NCI-H1694 (cell line): ENCODE data around the gene MGMT.

Source experiments
- DNase-seq: peaks from one replicate; lab custom pipeline; 2025; lab: John Stamatoyannopoulos, UW

MGMT gene

GRCh38 chr10:129495256-129495655 is 28.2 kb downstream of the MGMT start:
- no peak for DNase-seq

DNA sequence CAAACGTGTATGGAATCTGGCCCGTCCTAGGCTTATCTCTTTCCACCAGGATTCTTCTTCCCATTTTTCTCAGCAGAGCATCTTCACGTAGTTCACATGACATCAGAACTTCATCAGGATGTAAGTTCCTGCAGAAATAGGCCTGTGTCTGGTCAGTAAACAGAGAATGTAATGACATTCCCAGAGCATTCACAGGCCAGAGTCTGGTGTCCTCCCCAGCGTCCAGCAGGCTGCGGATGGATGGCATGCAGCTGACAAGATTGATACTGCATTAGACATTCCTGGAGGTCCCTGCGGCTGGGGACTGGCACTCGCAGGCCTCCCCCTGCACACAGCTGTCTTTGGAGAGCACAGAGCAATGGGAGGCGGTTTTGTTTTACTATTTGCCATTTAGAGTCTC is 28.7 kb downstream of the MGMT start:
- DNase-seq: no peak

GRCh38 chr10:129497013-129497412 is 30.0 kb downstream of the MGMT start:
- no peak for DNase-seq

DNA sequence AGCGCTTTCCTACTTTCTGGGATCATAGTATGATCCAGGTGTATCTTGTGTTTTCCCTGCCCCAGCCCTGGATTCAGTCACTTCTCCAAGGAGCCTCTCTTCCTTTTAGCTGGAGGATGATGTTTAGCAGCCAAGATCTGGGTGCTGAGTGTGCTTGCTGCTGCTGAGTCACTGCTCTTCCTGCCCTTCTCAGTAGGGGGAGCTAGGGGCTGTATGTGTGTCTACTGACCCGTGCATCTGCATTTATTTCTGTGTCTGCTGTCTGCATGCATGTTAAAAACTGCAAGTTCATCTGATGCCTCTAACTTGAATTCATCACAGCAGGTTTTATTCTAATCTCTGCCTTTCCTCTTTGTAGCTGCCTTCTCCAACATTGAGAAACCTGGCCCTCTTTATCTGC is 31.6 kb downstream of the MGMT start:
- DNase-seq: no peak

DNA sequence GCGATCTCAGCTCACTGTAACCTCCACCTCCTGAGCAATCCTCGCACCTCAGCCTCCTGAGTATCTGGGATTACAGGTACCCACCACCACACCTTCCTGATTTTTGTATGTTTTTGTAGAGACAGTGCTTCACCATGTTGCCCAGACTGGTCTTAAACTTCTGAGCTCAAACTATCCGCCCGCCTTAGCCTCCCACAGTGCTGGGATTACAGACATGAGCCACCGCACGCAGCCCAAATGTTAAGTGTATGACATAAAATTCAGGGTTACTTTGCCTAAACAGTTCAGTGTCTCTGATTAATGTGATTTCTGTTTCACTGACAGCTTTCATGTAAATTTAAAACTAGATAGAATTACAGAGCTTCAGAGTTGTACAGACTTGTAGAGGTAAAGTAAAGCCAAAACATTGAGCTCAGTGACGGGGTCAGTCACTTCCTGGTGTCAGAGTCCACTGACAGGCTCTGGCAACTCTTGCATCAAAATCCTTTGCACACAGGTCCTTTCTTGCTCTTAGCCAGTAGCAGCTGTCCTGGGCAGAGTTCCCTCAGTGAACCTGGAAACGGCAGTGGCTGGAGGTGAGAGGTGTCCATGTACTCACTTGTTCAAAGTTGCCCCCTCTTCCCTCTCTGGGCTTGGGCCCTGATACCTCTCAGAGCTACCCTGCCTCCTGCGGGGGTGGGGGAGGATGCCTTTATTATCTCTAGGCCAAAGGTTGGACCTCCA is 33.7 kb downstream of the MGMT start:
- no peak for DNase-seq

DNA sequence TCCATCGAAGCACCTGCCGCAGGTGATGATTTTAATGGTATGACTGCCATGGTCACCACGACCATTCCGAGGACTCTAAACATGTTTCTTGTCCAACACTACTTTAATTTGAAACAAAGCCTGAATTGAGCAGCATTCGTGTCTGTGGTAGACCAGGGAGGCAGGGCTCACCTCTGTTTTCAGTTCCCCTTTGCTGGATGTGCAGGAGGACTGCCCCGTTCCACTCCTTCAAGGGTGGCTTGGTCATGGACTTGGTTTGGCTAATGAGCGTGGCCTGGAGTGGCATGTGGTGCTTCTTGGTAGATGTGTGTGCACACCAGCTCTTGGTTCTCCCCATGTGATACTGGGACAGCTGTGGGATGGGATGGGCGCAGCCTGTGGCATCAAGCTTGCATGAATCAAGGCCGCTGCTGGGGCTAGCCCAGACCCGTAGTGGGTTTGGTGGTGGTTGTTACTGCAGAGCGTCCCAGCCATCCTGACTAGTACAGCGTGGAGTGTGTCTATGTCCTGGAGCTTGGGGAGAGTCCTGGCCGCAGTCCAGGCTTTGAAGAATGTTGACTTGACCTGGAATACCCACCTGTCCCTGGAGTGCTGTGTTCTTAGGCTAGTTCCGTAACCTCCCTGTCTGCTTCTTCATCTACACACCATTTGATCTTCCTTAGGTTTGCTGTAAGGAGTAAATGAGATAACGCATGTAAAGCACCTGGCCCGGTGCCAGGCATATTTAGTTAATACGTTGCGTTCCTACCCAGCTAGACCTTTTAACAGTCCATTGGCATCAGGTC is 34.8 kb downstream of the MGMT start:
- DNase-seq: no peak

DNA sequence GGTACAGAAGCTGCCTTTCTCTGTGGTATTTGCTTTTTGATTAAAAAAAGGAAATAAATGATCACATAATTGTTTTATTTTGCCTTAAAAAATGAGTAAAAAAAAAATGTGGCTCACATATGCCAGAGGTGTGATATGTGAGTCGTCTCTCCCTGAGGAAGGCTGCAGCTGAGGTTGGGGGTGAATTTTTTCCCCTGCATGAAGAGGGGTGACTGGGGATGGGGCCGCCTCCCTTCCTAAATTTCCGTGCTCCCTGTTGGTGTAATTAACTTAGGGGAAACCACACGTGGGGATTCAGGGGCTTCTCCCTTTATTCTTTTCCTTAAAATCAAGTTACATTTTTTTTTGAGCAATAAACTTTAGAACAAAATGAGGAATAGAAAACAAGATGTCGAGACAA is 35.4 kb downstream of the MGMT start:
- DNase-seq: no peak

DNA sequence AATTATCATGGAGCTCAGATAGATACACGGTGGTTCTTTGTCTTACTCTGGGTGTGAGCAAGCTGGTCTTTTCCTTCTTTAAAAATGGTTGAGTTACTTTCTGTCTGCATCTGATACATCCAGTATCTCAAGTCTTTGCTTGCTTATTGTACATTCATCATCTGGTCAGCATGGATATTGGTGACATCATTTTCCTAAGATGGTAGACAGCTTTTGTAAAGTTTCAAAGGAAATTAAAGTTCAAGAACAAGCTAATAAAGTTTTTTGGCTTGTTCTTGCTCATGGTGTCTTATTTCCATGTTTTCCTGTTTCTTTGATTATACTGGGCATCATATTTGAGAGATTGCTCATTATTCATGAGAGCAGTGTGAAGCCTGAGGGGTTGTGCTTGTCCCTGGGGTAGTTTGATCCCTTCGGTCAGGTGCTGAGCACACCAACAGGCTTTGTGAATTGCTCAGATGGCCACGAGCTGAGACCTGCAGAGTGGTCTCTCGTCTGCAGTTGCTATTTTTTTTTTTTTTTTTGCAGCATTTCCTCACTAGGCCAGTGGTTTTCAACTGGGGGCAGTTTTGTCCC is 38.5 kb downstream of the MGMT start:
- DNase-seq: no peak

DNA sequence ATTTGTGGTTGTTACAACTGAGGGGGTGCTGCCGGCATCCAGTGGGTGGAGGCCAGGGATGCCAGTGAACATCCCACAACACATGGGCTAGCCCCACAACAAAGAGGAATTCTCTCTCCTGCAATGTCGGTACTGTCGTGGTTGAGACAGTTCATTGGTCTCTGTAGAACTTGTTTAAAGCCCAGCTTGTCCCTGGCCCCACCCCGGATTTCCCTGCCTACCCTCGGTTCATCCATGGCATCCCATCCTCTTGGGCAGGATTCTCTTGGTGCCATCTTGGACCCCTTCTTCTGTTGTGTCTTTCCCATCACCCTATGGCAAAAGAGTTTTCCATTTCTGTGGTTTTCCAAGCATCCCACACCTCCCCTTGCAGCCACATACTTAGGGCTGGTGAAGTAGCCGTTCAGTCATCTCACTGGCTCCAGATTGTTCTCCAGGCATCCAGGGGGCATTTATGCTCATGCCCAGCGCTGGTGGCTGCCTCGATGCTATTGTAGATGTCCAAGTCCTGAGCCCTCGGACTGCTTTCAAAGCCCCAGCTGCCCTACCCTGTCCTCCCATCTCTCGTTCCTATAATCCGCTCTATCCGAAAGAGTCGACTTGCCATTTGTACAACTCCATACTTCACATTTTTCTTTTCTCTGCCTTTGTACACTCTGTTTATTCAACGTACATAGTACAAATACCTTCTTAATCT is 39.2 kb downstream of the MGMT start:
- DNase-seq: no peak

DNA sequence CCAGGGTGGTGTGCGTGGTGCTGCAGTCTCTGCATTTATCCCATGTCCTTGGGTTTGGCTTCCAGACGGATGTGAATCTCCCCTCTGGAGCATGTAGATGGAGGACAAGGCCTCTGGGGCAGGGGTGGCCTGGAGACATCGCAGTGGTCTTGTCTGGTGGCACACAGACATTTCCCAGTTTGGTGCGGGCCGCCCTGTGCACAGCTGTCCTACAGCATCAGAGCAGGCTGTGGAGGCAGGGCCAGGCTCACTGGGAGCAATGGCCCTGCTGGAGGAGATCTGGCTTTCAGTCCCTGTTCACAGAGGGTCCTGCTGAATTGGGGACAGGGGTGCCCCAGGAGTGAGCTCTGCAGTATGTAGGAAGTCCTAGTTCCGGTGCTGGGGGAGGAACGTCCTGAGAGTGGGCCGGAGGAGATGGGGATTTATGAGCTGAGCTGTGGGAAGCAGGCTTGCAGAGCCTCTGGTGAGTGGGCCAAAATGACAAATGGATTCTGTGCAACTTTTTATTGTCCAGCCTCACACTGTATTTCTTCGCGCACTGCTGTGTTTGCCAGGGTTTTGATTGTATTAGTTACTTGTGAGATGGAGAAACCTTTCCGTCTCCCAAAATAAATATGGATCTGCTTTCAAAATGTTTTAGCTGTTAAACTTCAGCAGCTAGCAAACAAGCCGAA is 40.3 kb downstream of the MGMT start:
- no peak for DNase-seq

- DNase-seq: no peak
Observed at GRCh38 chr10:129509155-129509554, 42.1 kb downstream of the MGMT start.

DNA sequence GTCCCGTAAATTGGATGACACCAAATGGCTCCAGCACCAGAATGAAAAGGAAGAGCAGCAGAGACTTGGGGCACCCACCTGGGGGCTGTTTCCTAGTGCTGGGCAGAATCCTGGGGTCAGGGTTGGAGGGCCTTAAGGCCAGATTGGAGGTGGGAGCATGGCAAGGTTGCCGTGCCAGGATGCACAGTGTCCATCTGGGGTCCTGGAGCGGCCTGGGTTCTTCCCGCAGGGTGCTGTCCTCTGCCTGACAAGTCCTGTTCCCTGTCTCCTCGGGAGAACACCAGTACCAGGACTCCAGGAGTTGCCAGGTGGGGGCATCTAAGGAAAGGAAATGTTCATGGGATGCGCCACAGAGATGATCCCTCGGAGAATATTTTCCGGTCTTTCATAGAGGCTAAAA is 42.8 kb downstream of the MGMT start:
- DNase-seq: no peak

- no peak for DNase-seq
Observed at GRCh38 chr10:129511086-129511485, 44.0 kb downstream of the MGMT start.

- no peak for DNase-seq
Observed at GRCh38 chr10:129511758-129512157, 44.7 kb downstream of the MGMT start.

DNA sequence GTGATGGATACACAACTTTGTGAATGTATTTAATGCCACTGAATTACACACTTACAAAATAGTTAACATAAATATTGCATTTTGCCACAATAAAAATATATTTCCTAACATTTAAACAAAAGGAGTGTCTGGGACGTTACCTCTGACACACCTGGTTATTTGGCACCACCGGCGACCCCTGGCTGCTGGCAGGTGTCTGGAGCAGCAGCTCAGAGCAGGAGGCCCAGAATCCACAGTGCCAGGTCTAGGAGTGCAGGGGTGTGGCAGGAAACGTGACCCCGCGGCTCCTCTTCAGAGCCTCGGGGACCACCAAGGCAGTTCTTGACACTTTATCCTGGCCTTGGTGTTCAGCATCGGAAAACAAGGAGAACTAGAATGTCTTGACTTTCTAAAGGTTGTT is 46.3 kb downstream of the MGMT start:
- no peak for DNase-seq

DNA sequence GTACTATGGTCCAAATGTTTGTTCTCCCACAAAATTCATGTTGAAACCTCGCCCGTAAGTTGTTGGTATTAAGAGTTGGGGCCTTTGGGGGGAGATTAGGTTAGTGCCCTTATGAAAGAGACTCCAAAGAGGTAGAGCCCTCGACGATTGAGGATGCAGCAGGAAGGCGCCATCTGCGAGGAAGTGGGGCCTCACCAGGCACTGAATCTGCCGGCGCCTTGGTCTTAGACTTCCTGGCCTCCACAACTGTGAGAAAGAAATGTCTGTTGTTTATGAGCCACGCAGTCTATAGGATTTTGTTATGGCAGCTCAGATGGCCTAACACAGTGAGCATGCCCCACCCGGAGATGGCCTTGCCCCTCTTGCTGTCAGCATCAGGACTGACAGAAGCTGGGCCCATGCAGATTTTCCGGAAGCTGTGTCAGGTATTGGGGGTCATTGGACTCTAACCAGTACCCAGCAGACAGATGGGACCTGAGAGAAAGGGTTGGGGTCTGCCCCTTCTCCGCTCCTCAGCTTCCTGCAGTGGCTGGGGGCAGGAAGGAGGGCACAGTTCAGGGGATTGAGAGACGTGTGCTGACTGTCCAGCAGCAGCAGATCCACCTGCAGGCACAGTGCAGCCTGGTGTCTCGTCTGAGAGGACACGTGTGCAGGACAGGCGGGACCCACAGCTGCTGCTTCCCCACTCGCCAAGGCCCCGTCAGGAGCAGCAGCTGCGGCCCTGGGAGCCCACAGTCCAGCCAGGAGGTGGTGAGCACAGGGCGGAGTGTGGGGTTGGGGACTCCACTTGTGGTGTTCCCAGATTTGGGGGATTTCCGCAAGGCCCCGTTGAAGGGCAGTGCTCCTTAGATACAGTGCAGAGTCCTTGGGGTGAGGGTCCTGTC is 47.8 kb downstream of the MGMT start:
- no peak for DNase-seq

DNA sequence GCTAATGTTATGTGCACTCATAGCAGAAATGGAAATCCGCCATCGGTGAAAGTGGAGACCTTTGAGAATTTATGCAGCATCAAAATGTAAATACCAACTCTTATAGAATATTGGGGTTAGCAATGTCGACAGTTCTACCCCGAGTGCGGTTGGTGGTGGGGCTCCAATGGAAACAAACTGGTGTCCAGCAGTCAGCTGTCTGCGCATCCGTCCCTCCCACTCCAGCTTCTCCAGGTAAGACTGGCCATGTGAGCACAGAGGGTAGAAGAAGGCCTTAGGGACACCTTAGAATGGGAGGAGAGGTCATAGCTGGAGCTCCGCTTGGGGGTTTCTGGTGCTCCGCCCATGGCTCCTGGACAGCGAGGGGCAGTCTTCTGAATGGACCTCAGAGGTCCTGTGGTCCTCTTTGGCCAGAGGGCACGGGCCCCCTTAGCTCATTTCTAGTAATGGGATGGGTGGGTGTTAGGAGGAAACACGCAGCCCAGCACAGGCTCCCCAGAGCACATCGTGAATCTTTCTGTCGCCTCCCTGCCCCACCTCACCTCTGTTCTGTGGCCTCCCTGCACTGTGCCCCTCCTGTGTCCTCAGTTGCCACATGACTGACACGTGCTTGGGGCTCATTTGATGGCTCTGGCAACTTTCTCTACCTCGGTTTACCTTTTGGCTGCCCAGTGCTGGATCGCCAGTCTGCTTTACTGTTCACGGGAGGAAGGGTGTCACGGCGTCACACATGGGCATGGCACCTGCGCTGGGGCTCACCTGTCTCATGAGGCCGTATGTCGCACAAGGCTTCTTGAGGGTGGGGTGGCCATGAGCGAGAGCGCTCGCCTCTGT is 50.0 kb downstream of the MGMT start:
- DNase-seq: no peak

- DNase-seq: no peak
Observed at GRCh38 chr10:129517680-129518057, 50.6 kb downstream of the MGMT start.

GRCh38 chr10:129518793-129519192 is 51.8 kb downstream of the MGMT start:
- no peak for DNase-seq

- DNase-seq: no peak
Observed at GRCh38 chr10:129520440-129521080, 53.5 kb downstream of the MGMT start.
